22Rv1 (cell line): ENCODE data around the gene SLC16A12.

Experiments used
- ZFX ChIP-seq: fragments of 450-650 bp; IDR thresholded peaks from 2 replicates; pipeline ENCODE4 v1.6.1; 2017; ENCODE audit warnings: antibody characterized with exemption, borderline replicate concordance
- TF ChIP-seq, protein P1 (sequence below): fragments of 450-650 bp; IDR thresholded peaks from 2 replicates; pipeline ENCODE4 v1.5.1; 2017; ENCODE audit warnings: mild to moderate bottlenecking

DNA sequence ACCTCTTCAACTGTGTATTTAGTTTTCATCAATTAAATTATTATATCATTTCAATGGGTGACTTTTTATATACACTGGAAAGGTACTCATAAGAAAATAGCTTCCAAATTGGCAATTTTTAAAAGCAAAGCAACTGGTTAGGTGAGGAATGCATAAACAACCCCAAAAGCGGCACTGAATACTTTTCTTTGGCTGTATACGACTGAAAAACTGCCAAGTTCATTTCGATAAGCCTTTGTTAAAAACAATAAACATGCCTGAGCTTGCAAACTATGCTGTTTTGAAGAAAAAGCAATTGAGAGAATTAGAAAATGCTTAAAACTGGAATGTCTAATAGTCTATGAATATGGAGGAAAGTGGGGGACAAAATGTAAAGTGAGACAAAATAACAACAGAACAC lies 2.9 kb downstream of the SLC16A12 start:
- TF ChIP-seq ZFX = no peak
- TF ChIP-seq, protein P1, sequence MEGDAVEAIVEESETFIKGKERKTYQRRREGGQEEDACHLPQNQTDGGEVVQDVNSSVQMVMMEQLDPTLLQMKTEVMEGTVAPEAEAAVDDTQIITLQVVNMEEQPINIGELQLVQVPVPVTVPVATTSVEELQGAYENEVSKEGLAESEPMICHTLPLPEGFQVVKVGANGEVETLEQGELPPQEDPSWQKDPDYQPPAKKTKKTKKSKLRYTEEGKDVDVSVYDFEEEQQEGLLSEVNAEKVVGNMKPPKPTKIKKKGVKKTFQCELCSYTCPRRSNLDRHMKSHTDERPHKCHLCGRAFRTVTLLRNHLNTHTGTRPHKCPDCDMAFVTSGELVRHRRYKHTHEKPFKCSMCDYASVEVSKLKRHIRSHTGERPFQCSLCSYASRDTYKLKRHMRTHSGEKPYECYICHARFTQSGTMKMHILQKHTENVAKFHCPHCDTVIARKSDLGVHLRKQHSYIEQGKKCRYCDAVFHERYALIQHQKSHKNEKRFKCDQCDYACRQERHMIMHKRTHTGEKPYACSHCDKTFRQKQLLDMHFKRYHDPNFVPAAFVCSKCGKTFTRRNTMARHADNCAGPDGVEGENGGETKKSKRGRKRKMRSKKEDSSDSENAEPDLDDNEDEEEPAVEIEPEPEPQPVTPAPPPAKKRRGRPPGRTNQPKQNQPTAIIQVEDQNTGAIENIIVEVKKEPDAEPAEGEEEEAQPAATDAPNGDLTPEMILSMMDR = no peak
